ENCODE data around the gene RWDD3. TPM values are rescaled to one million over a fixed set of nuclear protein-coding genes. Genes with fewer than 3 reads are reported as not detected.

Gene RWDD3
- total RNA-seq, 6 donors from 2014 or later, result 4.1 to 18.9 (median 10.4) TPM

DNA sequence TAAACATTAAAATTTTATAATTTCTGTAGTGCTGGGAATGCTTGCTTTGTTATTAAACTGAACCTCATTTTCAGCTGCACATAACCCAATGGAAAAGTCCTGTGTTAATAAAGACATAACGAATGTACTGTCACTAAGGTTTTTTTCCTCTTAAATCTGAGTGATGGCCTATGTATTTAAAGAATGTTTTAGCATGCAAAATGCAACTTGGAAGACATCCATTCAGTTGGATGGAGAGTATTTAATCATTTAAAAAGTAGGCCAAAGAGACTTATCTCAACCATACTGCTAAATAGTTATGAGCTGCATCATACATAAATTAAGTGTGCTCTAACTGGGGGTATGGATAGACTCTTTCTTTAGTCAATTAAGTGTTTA is 48.5 kb downstream of the RWDD3 start:
- Histone ChIP-seq H3K4me3 (no peak overlapping the region), H3K36me3 (no peaks in the 10 kb centered on the region), H3K4me1 (no peaks in the 10 kb centered on the region), H3K9me3 (no peaks in the 10 kb centered on the region), H3K27me3 (no peaks in the 10 kb centered on the region), H3K27ac (no peak overlapping the region)
- WGBS, 2 donors, result 95% methylated on average over 1 of the region's 1 CpG
- ATAC-seq (ENCODE audit: low FRiP score in 2 of 2), result no peak
- TF ChIP-seq, protein P1, sequence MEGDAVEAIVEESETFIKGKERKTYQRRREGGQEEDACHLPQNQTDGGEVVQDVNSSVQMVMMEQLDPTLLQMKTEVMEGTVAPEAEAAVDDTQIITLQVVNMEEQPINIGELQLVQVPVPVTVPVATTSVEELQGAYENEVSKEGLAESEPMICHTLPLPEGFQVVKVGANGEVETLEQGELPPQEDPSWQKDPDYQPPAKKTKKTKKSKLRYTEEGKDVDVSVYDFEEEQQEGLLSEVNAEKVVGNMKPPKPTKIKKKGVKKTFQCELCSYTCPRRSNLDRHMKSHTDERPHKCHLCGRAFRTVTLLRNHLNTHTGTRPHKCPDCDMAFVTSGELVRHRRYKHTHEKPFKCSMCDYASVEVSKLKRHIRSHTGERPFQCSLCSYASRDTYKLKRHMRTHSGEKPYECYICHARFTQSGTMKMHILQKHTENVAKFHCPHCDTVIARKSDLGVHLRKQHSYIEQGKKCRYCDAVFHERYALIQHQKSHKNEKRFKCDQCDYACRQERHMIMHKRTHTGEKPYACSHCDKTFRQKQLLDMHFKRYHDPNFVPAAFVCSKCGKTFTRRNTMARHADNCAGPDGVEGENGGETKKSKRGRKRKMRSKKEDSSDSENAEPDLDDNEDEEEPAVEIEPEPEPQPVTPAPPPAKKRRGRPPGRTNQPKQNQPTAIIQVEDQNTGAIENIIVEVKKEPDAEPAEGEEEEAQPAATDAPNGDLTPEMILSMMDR (IDR thresholded peaks at IDR 0.05), result no peak
- TF ChIP-seq POLR2AphosphoS5 (IDR thresholded peaks at IDR 0.05), result no peak
- TF ChIP-seq POLR2A (IDR thresholded peaks at IDR 0.05), result no peak
- no peak for TF ChIP-seq EP300 (IDR thresholded peaks at IDR 0.05)
- DNase-seq, result no peak

- H3K9me3 ChIP-seq, result no peaks in the 10 kb centered on the region
- no peaks in the 10 kb centered on the region for H3K4me1 ChIP-seq
- H3K27me3 ChIP-seq, result no peaks in the 10 kb centered on the region
- TF ChIP-seq EP300 (IDR thresholded peaks at IDR 0.05) (no peak), POLR2AphosphoS5 (IDR thresholded peaks at IDR 0.05) (no peak), POLR2A (IDR thresholded peaks at IDR 0.05) (no peak)
- TF ChIP-seq, protein P1 (IDR thresholded peaks at IDR 0.05), result no peak
- H3K36me3 ChIP-seq, result no peaks in the 10 kb centered on the region
- no peak overlapping the region for H3K27ac ChIP-seq
- ATAC-seq (ENCODE audit: low FRiP score in 2 of 2) (no peak), DNase-seq (no peak)
- 88 to 97% methylated on average over 2 of the region's 2 CpGs for WGBS, 2 donors
- H3K4me3 ChIP-seq, result no peak overlapping the region
These were observed 50.4 kb downstream of the RWDD3 start for GRCh38 chr1:95284420-95284819.

DNA sequence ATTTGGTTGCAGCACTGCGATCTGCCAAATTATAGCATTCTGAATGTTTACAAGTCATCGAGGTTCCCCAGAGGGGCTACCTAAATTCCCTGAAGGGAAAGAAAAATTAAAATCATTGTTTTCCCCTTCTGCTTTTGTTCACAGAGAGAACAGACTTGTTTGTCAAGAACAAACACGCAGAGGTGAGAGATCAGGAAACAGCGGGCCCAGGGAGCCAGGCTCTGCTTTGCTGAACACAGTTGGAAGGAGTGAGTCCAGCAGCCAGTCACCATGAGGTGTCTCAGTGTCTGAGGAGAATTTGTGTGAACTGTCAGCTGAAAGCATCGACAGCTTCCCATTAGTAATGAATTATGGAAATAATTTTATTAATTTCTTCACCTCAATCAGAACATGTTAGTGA is 52.5 kb downstream of the RWDD3 start:
- 60 to 64% methylated on average over 5 of the region's 5 CpGs for WGBS, 2 donors
- Histone ChIP-seq H3K27me3 (no peaks in the 10 kb centered on the region), H3K4me3 (no peak overlapping the region), H3K4me1 (no peaks in the 10 kb centered on the region), H3K36me3 (no peaks in the 10 kb centered on the region), H3K9me3 (no peaks in the 10 kb centered on the region), H3K27ac (no peak overlapping the region)
- TF ChIP-seq EP300 (IDR thresholded peaks at IDR 0.05), result no peak
- TF ChIP-seq, protein P1 (IDR thresholded peaks at IDR 0.05), result no peak
- no peak for TF ChIP-seq POLR2A (IDR thresholded peaks at IDR 0.05)
- TF ChIP-seq POLR2AphosphoS5 (IDR thresholded peaks at IDR 0.05), result no peak
- ATAC-seq (ENCODE audit: low FRiP score in 2 of 2) (no peak), DNase-seq (no peak)

GRCh38 chr1:95287081-95287480 is 53.1 kb downstream of the RWDD3 start:
- no peaks in the 10 kb centered on the region for H3K36me3 ChIP-seq
- no peaks in the 10 kb centered on the region for H3K4me1 ChIP-seq
- TF ChIP-seq POLR2A (IDR thresholded peaks at IDR 0.05) (no peak), EP300 (IDR thresholded peaks at IDR 0.05) (no peak), POLR2AphosphoS5 (IDR thresholded peaks at IDR 0.05) (no peak)
- TF ChIP-seq, protein P1 (IDR thresholded peaks at IDR 0.05), result no peak
- ATAC-seq (ENCODE audit: low FRiP score in 2 of 2), result no peak
- H3K27me3 ChIP-seq, result no peaks in the 10 kb centered on the region
- no peak overlapping the region for H3K4me3 ChIP-seq
- DNase-seq, result no peak
- no peak overlapping the region for H3K27ac ChIP-seq
- no peaks in the 10 kb centered on the region for H3K9me3 ChIP-seq
- WGBS, 2 donors, result 88 to 93% methylated on average over 2 of the region's 2 CpGs

- Histone ChIP-seq H3K36me3 (no peaks in the 10 kb centered on the region), H3K9me3 (no peaks in the 10 kb centered on the region), H3K27me3 (no peaks in the 10 kb centered on the region), H3K27ac (no peak overlapping the region), H3K4me1 (no peaks in the 10 kb centered on the region), H3K4me3 (no peak overlapping the region)
- 59 to 65% methylated on average over 2 of the region's 2 CpGs for WGBS, 2 donors
- TF ChIP-seq POLR2AphosphoS5 (IDR thresholded peaks at IDR 0.05) (no peak), POLR2A (IDR thresholded peaks at IDR 0.05) (no peak), EP300 (IDR thresholded peaks at IDR 0.05) (no peak)
- TF ChIP-seq, protein P1 (IDR thresholded peaks at IDR 0.05), result no peak
- DNase-seq, result no peak
- ATAC-seq (ENCODE audit: low FRiP score in 2 of 2), result no peak
These were observed 53.8 kb downstream of the RWDD3 start for GRCh38 chr1:95287825-95288224.
